GM12872 (cell line): ENCODE data around the gene SPATA18.

Experiments used
- TF ChIP-seq, protein P1 (sequence below): IDR thresholded peaks from 3 replicates; pipeline ENCODE4 v1.5.1; 2011; ENCODE audit warnings: low read depth, mild to moderate bottlenecking, low read length, moderate library complexity; ENCODE audit not compliant: insufficient read depth

SPATA18 gene, protein sequence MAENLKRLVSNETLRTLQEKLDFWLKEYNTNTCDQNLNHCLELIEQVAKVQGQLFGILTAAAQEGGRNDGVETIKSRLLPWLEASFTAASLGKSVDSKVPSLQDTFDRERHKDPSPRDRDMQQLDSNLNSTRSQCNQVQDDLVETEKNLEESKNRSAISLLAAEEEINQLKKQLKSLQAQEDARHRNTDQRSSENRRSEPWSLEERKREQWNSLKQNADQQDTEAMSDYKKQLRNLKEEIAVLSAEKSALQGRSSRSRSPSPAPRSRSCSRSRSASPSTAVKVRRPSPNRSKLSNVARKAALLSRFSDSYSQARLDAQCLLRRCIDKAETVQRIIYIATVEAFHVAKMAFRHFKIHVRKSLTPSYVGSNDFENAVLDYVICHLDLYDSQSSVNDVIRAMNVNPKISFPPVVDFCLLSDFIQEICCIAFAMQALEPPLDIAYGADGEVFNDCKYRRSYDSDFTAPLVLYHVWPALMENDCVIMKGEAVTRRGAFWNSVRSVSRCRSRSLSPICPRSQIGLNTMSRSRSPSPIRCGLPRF

DNA sequence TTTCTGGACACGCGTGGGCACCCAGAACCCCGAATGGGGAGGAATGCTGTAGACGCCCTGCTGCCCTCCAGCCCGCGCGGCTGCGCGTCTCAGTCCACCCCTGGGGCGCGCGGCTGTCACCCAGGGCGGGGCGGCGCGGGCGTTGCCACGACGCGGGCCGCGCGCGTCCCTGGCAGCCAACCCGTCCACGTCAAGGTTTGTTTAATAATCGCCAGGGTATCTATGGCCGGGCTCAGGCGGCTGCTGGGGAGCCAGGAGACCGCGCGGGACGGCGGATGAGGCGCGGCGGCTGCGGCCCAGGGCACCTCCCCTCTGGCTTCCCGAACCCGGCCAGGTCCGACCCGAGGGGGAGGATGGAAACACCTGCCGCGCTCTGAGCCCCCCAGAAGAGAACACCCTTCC, at the start of gene SPATA18:
TSS of gene SPATA18 (plus strand) at position 92 of the 402 bp plus-strand sequence. CDS start 401 bp downstream, outside the sequence.
- TF ChIP-seq, protein P1, sequence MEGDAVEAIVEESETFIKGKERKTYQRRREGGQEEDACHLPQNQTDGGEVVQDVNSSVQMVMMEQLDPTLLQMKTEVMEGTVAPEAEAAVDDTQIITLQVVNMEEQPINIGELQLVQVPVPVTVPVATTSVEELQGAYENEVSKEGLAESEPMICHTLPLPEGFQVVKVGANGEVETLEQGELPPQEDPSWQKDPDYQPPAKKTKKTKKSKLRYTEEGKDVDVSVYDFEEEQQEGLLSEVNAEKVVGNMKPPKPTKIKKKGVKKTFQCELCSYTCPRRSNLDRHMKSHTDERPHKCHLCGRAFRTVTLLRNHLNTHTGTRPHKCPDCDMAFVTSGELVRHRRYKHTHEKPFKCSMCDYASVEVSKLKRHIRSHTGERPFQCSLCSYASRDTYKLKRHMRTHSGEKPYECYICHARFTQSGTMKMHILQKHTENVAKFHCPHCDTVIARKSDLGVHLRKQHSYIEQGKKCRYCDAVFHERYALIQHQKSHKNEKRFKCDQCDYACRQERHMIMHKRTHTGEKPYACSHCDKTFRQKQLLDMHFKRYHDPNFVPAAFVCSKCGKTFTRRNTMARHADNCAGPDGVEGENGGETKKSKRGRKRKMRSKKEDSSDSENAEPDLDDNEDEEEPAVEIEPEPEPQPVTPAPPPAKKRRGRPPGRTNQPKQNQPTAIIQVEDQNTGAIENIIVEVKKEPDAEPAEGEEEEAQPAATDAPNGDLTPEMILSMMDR = no peak

GRCh38 chr4:52001616-52002015, 49.5 kb upstream of the SPATA18 start:
- TF ChIP-seq, protein P1 = no peak

GRCh38 chr4:52004414-52004813, 46.7 kb upstream of the SPATA18 start:
- TF ChIP-seq, protein P1 = no peak

DNA sequence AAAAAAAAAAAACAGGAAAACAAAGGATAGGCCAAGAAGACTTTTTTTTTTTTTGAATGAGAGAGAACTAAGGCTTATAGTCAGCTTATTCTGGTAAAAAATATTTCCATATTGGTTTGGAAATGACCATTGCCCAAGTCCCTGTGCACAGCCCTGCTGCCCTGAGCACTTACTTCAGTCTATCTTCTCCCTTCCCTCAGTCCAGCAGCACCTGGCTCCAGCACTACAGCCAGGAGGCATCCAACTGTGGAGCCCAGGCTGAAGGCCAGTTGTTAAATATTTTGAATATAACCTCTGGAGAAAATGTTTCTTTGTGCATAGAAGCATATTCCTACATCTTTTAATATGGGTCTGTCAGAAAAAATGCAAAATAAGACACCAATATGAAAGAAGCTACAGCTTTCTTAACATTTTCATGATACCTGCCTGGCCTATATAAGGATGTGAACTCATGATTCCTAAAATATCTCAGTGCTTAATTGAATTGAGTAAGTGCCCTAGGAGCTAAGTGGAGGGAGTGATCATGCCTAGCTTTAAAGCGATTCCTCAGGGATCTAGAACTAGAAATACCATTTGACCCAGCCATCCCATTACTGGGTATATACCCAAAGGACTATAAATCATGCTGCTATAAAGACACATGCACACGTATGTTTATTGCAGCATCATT, 45.4 kb upstream of the SPATA18 start:
- TF ChIP-seq, protein P1 = no peak

- TF ChIP-seq, protein P1 = no peak
Observed at GRCh38 chr4:52006887-52007286, 44.2 kb upstream of the SPATA18 start.

- TF ChIP-seq, protein P1 = no peak
Observed at GRCh38 chr4:52010986-52011385, 40.1 kb upstream of the SPATA18 start.

DNA sequence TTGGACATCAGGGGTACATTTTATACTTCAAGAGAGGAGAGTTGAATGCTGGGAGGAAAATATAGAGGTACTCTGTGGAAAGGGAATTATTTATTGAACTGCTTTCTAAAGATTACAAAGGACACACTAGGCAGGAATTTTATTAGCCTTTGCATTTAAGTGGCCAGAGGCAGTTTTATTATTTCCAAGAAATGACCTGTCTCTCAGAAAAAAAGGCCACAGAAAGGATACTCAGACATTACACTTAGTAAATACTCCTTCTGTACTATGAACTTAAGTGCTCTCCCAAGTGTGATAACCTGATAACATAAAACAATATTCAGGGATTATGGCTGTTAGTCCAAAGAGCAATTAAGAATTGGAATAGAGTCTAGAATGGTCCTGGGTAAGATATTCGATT, 38.5 kb upstream of the SPATA18 start:
- TF ChIP-seq, protein P1 = no peak
